ENCODE results near the gene HSF2BP. TPM values are rescaled to one million over a fixed set of nuclear protein-coding genes. Genes with fewer than 3 reads are reported as not detected.

Gene HSF2BP
- total and polyA plus RNA-seq, 2 donors (not counting 1 experiment from before 2014, with no cell fraction given) = 0.49 TPM

DNA sequence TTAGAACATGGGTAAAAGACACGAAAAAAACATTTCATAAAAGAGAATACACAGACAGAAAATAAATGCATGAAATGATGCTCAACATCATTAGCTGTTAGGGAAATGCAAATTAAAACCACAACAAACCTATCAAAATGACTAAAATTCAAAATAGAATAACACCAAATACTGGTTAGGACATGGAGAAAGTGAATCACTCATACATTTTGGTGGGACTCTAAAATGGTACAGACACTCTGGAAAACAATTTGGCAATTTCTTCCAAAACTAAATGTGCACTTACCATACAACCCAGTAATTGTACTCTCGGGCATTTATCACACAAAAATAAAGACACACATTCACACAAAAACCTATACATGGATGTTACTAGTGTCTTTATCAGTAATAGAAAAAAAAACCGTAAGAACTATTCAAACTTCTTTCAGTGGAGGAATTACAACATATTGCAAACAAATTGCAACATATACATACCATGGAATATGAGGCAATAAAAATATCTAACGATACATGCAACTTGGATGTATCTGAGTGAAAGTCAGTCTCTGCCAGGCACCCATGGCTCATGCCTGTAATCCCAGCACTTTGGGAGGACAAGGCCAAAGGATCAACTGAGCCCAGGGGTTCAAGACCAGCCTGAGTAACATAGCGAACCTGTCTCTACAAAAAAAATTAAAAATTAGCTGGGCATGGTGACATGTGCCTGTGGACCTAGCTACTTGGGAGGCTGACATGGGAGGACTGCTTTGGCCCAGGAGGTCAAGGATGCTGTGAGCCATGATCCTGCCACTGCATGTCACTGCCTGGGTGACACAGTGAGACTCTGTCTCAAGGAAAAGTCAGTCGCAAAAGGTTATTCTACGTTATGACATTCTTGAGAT, 19.6 kb downstream of the HSF2BP start:
- Mint-ChIP-seq H3K4me1 (no peaks in the 10 kb centered on the region), H3K27ac (no peak overlapping the region), H3K4me3 (no peak overlapping the region), H3K27me3 (no peaks in the 10 kb centered on the region), H3K9me3 (ENCODE audit: insufficient read depth) (no peaks in the 10 kb centered on the region)
- CTCF ChIA-PET = interaction anchor here (0.6 kb wide), 1 partner anchor 8 kb away, joined by 5 read pairs; no protein-coding TSS in a partner anchor
- DNase-seq (no peak), ATAC-seq (ENCODE audit: low read depth) (no peak)
- Histone ChIP-seq H3K4me3 (ENCODE audit: control extremely low read depth in 1 of 5, extremely low read depth in 1 of 5, insufficient read depth in 1 of 5, low read depth in 2 of 5, low read length in 4 of 5) (no peak overlapping the region), H3K36me3 (replicated peaks in 1 of 2; ENCODE audit: control extremely low read depth in 1 of 2, control insufficient read depth in 1 of 2, extremely low read depth in 1 of 2, insufficient read depth in 2 of 2, low read length in 1 of 2) (no peaks in the 10 kb centered on the region), H3K27ac (ENCODE audit: low read length in 2 of 2) (no peak overlapping the region), H4K20me1 (ENCODE audit: control insufficient read depth, insufficient read depth, low read length, poor library complexity, severe bottlenecking) (no peaks in the 10 kb centered on the region), H3K27me3 (replicated peaks in 1 of 4; ENCODE audit: control extremely low read depth in 1 of 4, control insufficient read depth in 3 of 4, insufficient read depth in 4 of 4, low read length in 3 of 4) (no peaks in the 10 kb centered on the region), H3K9me3 (ENCODE audit: control extremely low read depth in 1 of 3, control insufficient read depth in 2 of 3, insufficient read depth in 1 of 3, low read length in 2 of 3) (no peaks in the 10 kb centered on the region), H3K9ac (ENCODE audit: low read length) (no peak overlapping the region), H3K4me2 (replicated peaks; ENCODE audit: low read depth, low read length, poor library complexity, severe bottlenecking) (no peak overlapping the region), H2AFZ (ENCODE audit: insufficient read depth, low read depth, low read length, poor library complexity, severe bottlenecking) (no peak overlapping the region), H3K4me1 (ENCODE audit: control insufficient read depth in 2 of 2, insufficient read depth in 2 of 2, low read length in 2 of 2) (no peaks in the 10 kb centered on the region), H3K79me2 (ENCODE audit: control insufficient read depth, insufficient read depth, low read length) (no peaks in the 10 kb centered on the region)
- WGBS (ENCODE audit: insufficient coverage) = 100% methylated on average over 3 of the region's 7 CpGs
- TF ChIP-seq EZH2 (IDR thresholded peaks at IDR 0.05; ENCODE audit: borderline replicate concordance, insufficient read depth, low read depth, low read length, poor library complexity, severe bottlenecking) = no peak
- TF ChIP-seq, protein P1, sequence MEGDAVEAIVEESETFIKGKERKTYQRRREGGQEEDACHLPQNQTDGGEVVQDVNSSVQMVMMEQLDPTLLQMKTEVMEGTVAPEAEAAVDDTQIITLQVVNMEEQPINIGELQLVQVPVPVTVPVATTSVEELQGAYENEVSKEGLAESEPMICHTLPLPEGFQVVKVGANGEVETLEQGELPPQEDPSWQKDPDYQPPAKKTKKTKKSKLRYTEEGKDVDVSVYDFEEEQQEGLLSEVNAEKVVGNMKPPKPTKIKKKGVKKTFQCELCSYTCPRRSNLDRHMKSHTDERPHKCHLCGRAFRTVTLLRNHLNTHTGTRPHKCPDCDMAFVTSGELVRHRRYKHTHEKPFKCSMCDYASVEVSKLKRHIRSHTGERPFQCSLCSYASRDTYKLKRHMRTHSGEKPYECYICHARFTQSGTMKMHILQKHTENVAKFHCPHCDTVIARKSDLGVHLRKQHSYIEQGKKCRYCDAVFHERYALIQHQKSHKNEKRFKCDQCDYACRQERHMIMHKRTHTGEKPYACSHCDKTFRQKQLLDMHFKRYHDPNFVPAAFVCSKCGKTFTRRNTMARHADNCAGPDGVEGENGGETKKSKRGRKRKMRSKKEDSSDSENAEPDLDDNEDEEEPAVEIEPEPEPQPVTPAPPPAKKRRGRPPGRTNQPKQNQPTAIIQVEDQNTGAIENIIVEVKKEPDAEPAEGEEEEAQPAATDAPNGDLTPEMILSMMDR (IDR thresholded peaks at IDR 0.05) = no peak
- POLR2A ChIA-PET = no interaction called here
- intact Hi-C loops (cut with micrococcal nuclease) = no loop called here

- intact Hi-C loops (cut with micrococcal nuclease) = no loop called here
- no peak overlapping the region for H2AFZ ChIP-seq (ENCODE audit: insufficient read depth, low read depth, low read length, poor library complexity, severe bottlenecking)
- H3K4me3 ChIP-seq (ENCODE audit: control extremely low read depth in 1 of 5, extremely low read depth in 1 of 5, insufficient read depth in 1 of 5, low read depth in 2 of 5, low read length in 4 of 5) = no peak overlapping the region
- H3K27me3 ChIP-seq (replicated peaks in 1 of 4; ENCODE audit: control extremely low read depth in 1 of 4, control insufficient read depth in 3 of 4, insufficient read depth in 4 of 4, low read length in 3 of 4) = no peaks in the 10 kb centered on the region
- no peak overlapping the region for H3K27ac ChIP-seq (ENCODE audit: low read length in 2 of 2)
- no peak overlapping the region for H3K4me3 Mint-ChIP-seq
- H3K9me3 ChIP-seq (ENCODE audit: control extremely low read depth in 1 of 3, control insufficient read depth in 2 of 3, insufficient read depth in 1 of 3, low read length in 2 of 3) = no peaks in the 10 kb centered on the region
- no peaks in the 10 kb centered on the region for H3K36me3 ChIP-seq (replicated peaks in 1 of 2; ENCODE audit: control extremely low read depth in 1 of 2, control insufficient read depth in 1 of 2, extremely low read depth in 1 of 2, insufficient read depth in 2 of 2, low read length in 1 of 2)
- ChIA-PET POLR2A (no interaction called here), CTCF (interaction anchor here (0.6 kb wide), 1 partner anchor 1012 kb away, joined by 4 read pairs; no protein-coding TSS in a partner anchor)
- no CpG with 5 or more reads among the region's 3 CpGs for WGBS (ENCODE audit: insufficient coverage)
- no peaks in the 10 kb centered on the region for H3K4me1 Mint-ChIP-seq
- H3K79me2 ChIP-seq (ENCODE audit: control insufficient read depth, insufficient read depth, low read length) = no peaks in the 10 kb centered on the region
- DNase-seq (no peak), ATAC-seq (ENCODE audit: low read depth) (no peak)
- H4K20me1 ChIP-seq (ENCODE audit: control insufficient read depth, insufficient read depth, low read length, poor library complexity, severe bottlenecking) = no peaks in the 10 kb centered on the region
- TF ChIP-seq, protein P1 (IDR thresholded peaks at IDR 0.05) = no peak
- no peak for TF ChIP-seq EZH2 (IDR thresholded peaks at IDR 0.05; ENCODE audit: borderline replicate concordance, insufficient read depth, low read depth, low read length, poor library complexity, severe bottlenecking)
- H3K4me1 ChIP-seq (ENCODE audit: control insufficient read depth in 2 of 2, insufficient read depth in 2 of 2, low read length in 2 of 2) = no peaks in the 10 kb centered on the region
- no peaks in the 10 kb centered on the region for H3K9me3 Mint-ChIP-seq (ENCODE audit: insufficient read depth)
- no peak overlapping the region for H3K27ac Mint-ChIP-seq
- H3K9ac ChIP-seq (ENCODE audit: low read length) = no peak overlapping the region
- no peak overlapping the region for H3K4me2 ChIP-seq (replicated peaks; ENCODE audit: low read depth, low read length, poor library complexity, severe bottlenecking)
- H3K27me3 Mint-ChIP-seq = no peaks in the 10 kb centered on the region
Observed at GRCh38 chr21:43637530-43638158, 21.6 kb downstream of the HSF2BP start.
